ENCODE measurements around the gene LKAAEAR1.
A peak's percentile ranks its signal among the peaks of the same experiment; 100 is the strongest.

Gene LKAAEAR1

DNA sequence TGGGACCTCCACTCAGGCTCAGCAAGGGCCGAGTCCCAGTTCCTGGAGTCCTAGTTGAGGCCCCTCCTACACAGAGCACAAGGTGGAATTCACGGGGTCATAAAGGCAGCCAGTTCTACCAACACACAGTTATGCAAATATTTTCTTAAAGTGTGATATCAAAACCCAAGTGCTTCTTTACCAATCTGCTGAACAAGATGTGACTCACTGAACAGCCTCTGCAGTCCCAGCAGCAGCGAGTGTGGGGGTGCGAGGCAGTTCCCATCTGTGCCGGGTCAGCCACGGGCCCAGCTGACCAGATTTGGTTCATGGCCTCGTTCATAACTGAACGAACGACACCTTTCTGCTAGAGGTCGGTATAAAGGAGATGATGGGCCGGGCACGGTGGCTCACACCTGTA, 25.7 kb downstream of the LKAAEAR1 start:
- TF ChIP-seq, protein P1, sequence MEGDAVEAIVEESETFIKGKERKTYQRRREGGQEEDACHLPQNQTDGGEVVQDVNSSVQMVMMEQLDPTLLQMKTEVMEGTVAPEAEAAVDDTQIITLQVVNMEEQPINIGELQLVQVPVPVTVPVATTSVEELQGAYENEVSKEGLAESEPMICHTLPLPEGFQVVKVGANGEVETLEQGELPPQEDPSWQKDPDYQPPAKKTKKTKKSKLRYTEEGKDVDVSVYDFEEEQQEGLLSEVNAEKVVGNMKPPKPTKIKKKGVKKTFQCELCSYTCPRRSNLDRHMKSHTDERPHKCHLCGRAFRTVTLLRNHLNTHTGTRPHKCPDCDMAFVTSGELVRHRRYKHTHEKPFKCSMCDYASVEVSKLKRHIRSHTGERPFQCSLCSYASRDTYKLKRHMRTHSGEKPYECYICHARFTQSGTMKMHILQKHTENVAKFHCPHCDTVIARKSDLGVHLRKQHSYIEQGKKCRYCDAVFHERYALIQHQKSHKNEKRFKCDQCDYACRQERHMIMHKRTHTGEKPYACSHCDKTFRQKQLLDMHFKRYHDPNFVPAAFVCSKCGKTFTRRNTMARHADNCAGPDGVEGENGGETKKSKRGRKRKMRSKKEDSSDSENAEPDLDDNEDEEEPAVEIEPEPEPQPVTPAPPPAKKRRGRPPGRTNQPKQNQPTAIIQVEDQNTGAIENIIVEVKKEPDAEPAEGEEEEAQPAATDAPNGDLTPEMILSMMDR (IDR thresholded peaks at IDR 0.05; ENCODE audit: low read depth, low read length, missing control alignments), result no peak
- DNase-seq (ENCODE audit: low read depth), result no peak
- in situ Hi-C loops (cut with HindIII; ENCODE audit: low sequenced_read_pairs), result no loop called here
- H3K4me3 ChIP-seq (ENCODE audit: low read depth, low read length), result no peak overlapping the region

DNA sequence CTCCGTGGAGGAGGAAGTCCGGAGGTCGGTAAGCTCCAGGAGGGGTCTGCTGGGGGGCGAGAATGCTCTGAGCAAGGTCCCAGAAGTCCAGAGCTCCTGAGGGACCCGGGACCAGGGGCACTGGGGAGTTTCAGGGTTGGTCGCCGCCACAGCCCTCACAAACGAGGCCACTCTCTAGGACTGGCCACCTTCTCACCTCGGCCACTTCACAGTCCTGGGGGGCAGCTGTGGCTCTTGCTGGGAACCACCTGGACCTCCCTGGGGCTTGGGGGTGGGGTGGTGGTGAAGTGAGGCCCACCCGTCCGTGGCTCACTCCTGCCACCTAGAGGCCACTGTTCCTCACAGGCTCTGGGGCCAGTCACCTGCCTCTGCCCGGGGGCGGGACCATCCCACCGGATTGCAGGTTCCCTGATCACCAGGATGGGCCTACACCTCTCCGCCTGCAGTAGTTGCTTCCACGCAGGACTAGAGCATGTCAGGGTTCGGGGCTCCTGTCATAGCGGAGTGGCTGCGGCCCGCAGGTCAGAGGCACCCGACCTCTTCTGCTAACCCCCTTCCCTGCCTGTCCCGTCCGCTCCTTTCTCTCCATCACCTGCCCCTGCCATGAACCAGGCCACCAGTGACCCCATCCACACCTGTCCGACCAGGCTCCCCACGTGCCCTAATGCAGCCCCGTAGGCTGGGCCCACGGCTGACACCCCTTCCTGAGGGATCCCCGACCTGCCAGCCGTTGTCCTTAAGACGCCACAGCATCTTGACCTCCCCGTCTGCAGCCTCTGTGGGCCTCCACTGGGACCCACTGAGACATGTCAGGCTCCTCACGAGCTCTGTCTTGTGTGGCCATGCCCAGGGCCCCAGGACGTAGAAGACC, 26.3 kb downstream of the LKAAEAR1 start:
- TF ChIP-seq, protein P1 (IDR thresholded peaks at IDR 0.05; ENCODE audit: low read depth, low read length, missing control alignments), result peak; percentile 90
- DNase-seq (ENCODE audit: low read depth), result no peak
- in situ Hi-C loops (cut with HindIII; ENCODE audit: low sequenced_read_pairs), result no loop called here
- H3K4me3 ChIP-seq (ENCODE audit: low read depth, low read length), result no peak overlapping the region

DNA sequence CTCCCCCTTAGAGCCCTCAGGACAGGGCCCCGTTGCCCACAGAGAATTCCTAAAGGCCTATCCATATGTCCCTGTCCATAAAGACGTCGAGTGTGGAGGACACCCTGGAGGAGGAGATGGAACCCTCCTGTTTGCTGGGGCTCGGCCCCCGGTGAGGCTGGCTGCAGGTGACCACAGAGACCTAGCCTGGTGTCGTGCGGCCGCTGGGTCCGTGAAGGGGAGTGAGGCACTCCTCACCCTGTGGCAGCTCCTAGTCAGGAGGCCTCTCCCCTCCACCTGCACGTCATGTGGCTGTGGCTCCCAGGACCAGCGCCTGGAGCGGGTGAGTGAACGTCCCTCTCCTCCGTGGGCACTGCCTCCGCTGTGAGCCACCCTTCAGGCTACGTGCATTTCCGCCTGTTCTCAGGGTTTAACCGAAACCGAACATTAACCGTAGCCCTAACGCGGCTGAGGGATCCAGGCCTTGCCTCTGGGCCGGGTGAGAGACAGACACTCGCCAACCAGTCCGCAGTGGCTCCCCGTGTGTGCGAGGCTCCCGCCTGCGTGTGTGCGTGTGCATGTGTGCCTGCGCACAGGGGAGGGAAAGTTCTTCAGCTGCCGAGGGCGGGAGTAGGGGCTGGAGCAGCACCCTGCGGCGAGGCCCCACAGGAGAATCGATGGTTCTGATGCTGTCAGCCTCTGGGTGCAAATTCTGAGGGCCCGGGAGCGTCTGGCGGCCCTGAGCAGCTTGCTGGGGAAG, 27.1 kb downstream of the LKAAEAR1 start:
- in situ Hi-C loops (cut with HindIII; ENCODE audit: low sequenced_read_pairs), result no loop called here
- TF ChIP-seq, protein P1 (IDR thresholded peaks at IDR 0.05; ENCODE audit: low read depth, low read length, missing control alignments), result no peak
- no peak for DNase-seq (ENCODE audit: low read depth)
- H3K4me3 ChIP-seq (ENCODE audit: low read depth, low read length), result no peak overlapping the region

DNA sequence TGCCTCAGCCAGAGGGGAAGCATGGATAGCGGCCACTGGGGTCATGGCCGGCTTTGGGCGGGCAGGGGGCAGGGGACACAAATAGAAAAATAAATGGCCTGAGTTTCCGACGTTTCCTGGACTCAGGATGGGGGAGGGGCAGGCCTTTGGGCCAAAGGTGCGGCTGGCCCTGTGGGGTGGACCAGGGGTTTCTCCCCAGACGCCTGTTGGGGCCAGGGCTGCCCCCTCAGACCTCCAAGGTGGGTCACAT, 27.6 kb downstream of the LKAAEAR1 start:
- in situ Hi-C loops (cut with HindIII; ENCODE audit: low sequenced_read_pairs), result no loop called here
- DNase-seq (ENCODE audit: low read depth), result no peak
- no peak overlapping the region for H3K4me3 ChIP-seq (ENCODE audit: low read depth, low read length)
- TF ChIP-seq, protein P1 (IDR thresholded peaks at IDR 0.05; ENCODE audit: low read depth, low read length, missing control alignments), result no peak

DNA sequence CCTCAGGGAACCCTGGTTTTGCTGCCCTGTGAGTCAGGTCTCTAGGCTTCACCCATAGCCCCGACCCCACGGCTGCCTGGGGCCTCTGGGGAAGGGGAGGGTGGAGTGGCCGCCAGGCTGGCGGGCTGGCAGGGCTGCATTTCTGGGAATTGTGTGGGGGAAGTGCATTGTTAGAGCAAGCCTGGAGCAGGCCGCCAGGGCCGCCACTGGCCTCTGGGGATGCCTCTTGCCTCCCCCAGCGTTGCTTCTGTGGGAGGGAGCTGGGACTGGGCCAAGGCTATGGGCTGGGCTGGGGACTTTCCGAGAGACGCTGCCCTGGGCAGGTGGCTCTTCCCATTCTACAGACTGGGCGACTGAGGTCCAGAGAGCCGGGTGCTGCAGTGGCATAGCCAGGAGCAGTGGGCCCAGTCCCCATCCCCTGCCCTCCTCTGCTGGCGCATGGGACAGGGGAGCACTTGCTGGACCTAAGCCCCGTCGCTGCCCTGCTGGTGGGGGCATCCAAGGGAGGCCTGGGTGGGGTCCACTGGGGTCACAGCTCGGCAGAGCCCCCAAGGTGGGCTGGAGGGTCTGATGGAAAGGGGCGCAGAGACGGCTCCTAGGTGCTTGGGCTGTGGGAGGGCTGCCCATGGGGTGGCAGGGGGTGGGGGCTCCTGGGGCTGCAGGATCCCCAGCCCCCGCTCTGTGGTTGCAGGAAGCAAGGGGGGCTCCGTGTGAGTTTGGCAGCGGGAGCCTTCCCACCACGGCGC, 28.1 kb downstream of the LKAAEAR1 start:
- H3K4me3 ChIP-seq (ENCODE audit: low read depth, low read length), result no peak overlapping the region
- TF ChIP-seq, protein P1 (IDR thresholded peaks at IDR 0.05; ENCODE audit: low read depth, low read length, missing control alignments), result no peak
- in situ Hi-C loops (cut with HindIII; ENCODE audit: low sequenced_read_pairs), result no loop called here
- DNase-seq (ENCODE audit: low read depth), result no peak

DNA sequence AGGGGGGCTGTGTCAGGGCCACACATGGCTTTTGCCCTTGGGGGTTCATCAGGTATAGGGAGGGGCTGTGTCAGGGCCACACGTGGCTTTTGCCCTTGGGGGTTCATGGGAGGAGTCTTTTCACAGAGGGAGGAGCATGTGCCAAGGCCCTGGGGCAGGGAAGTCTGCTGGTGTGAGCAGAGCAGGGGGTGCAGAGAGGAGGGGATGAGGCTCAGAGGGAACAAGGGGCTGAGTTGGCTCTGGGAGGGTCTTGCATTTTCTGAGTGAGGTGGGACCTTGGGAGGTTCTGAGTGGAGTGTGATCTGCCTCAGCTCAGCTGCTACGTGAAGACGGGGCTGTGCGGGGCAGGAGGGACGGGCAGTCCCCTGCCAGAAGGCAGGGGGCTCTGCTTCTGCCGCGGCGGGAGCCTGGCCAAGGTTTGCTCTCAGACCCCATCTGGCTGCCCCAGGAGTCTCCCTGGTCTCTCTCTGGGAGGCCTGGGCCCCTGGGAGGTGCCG, 28.8 kb downstream of the LKAAEAR1 start:
- in situ Hi-C loops (cut with HindIII; ENCODE audit: low sequenced_read_pairs), result no loop called here
- TF ChIP-seq, protein P1 (IDR thresholded peaks at IDR 0.05; ENCODE audit: low read depth, low read length, missing control alignments), result no peak
- DNase-seq (ENCODE audit: low read depth), result no peak
- H3K4me3 ChIP-seq (ENCODE audit: low read depth, low read length), result no peak overlapping the region
